ENCODE measurements around the gene STIP1.

DNA sequence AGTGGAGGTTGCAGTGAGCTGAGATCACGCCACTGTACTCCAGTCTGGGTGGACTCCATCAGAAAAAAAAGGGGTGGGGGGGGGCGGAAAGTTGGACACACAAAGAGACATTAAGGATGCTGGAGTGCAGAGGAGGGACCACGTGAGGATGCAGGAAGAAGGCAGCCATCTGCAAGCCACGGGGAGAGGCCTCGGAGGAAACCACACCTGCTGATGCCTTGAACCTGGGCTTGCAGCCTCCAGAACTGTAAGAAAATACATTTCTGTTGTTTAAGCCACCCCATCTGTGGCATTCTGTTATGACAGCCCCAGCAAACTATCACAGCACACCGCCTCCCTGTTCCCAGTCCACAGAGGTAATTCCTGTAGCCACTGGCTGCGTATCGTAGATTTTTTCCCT lies 9.2 kb upstream of the STIP1 start:
- TF ChIP-seq, protein P1, sequence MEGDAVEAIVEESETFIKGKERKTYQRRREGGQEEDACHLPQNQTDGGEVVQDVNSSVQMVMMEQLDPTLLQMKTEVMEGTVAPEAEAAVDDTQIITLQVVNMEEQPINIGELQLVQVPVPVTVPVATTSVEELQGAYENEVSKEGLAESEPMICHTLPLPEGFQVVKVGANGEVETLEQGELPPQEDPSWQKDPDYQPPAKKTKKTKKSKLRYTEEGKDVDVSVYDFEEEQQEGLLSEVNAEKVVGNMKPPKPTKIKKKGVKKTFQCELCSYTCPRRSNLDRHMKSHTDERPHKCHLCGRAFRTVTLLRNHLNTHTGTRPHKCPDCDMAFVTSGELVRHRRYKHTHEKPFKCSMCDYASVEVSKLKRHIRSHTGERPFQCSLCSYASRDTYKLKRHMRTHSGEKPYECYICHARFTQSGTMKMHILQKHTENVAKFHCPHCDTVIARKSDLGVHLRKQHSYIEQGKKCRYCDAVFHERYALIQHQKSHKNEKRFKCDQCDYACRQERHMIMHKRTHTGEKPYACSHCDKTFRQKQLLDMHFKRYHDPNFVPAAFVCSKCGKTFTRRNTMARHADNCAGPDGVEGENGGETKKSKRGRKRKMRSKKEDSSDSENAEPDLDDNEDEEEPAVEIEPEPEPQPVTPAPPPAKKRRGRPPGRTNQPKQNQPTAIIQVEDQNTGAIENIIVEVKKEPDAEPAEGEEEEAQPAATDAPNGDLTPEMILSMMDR (IDR thresholded peaks at IDR 0.05), result no peak
- TF ChIP-seq POLR2A (IDR thresholded peaks at IDR 0.05), result no peak

All from lower leg skin (tissue), 3 donors.